ENCODE data around the gene TEK. TPM values are rescaled to one million over a fixed set of nuclear protein-coding genes. Genes with fewer than 3 reads are reported as not detected.
"Not testable (repeated sequence)": the region's sequence is repeated elsewhere in the genome, so short reads cannot be mapped to it uniquely, and the experiment has no call there.

TEK gene
- total RNA-seq, 2 donors from 2014 or later: 2.4 to 4.9 TPM

DNA sequence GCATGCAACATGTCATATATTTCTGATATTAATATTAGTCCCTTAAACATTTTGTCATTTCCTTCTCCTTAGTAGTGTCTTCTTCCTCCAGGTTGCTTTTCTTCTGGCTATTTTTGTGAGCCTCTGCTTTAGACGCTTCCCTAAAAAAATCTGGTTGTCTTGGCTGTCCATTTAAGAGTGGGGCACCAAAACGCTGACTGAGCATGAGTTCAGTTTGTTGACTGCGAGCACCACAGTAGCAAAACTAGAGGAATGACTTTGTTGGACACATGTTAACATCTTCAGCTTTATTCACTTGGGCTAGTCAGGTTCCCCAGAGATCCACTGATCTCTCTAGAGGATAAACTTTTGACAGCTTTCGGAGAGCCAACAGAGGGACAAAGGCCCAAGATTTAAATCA, 19.3 kb upstream of the TEK start:
- 89 to 90% methylated on average over 3 to 4 of the region's 4 CpGs for WGBS, 2 experiments (ENCODE audit: insufficient coverage in 1 of 2, insufficient read length in 1 of 2)
- Mint-ChIP-seq H3K4me1 (peaks cover 5% of the 10 kb centered on the region), H3K36me3 (ENCODE audit: low read depth) (no peaks in the 10 kb centered on the region), H3K9me3 (peaks cover 14% of the 10 kb centered on the region), H3K27ac (no peak overlapping the region), H3K4me3 (no peak overlapping the region), H3K27me3 (ENCODE audit: insufficient read depth) (no peaks in the 10 kb centered on the region)
- Histone ChIP-seq H3K27ac (ENCODE audit: low read depth, low read length) (no peak overlapping the region), H3K9ac (ENCODE audit: extremely low read depth, low read length, poor library complexity, severe bottlenecking) (no peak overlapping the region), H3K9me3 (ENCODE audit: control insufficient read depth, low read length) (no peaks in the 10 kb centered on the region), H3K4me1 (ENCODE audit: control insufficient read depth, insufficient read depth, low read length) (no peaks in the 10 kb centered on the region), H3K27me3 (ENCODE audit: control insufficient read depth, insufficient read depth, low read length, poor library complexity, severe bottlenecking) (no peaks in the 10 kb centered on the region), H3K36me3 (ENCODE audit: control insufficient read depth, insufficient read depth, low read length) (no peaks in the 10 kb centered on the region), H3K4me3 (ENCODE audit: low read length) (no peak overlapping the region)
- no peak for DNase-seq
- TF ChIP-seq, protein P1, sequence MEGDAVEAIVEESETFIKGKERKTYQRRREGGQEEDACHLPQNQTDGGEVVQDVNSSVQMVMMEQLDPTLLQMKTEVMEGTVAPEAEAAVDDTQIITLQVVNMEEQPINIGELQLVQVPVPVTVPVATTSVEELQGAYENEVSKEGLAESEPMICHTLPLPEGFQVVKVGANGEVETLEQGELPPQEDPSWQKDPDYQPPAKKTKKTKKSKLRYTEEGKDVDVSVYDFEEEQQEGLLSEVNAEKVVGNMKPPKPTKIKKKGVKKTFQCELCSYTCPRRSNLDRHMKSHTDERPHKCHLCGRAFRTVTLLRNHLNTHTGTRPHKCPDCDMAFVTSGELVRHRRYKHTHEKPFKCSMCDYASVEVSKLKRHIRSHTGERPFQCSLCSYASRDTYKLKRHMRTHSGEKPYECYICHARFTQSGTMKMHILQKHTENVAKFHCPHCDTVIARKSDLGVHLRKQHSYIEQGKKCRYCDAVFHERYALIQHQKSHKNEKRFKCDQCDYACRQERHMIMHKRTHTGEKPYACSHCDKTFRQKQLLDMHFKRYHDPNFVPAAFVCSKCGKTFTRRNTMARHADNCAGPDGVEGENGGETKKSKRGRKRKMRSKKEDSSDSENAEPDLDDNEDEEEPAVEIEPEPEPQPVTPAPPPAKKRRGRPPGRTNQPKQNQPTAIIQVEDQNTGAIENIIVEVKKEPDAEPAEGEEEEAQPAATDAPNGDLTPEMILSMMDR (conservative IDR thresholded peaks at IDR 0.05): no peak

DNA sequence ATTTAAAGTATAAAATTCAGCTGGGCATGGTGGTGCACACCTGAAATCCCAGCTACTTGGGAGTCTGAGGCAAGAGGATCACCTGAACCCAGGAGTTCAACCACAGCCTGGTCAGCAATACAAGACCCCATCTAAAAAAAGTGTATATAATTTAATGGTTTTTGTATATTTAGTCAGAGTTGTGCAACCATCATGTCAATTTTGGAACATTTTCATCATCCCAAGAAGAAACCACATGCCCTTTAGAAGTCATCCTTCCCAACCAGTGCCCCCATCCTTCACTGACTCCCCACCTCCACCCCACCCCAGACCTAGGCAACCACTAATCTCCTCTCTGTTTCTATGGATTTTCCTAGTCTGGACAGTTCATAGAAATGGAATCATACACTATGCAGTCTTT, 18.8 kb upstream of the TEK start:
- H3K9me3 Mint-ChIP-seq: peaks cover 14% of the 10 kb centered on the region

DNA sequence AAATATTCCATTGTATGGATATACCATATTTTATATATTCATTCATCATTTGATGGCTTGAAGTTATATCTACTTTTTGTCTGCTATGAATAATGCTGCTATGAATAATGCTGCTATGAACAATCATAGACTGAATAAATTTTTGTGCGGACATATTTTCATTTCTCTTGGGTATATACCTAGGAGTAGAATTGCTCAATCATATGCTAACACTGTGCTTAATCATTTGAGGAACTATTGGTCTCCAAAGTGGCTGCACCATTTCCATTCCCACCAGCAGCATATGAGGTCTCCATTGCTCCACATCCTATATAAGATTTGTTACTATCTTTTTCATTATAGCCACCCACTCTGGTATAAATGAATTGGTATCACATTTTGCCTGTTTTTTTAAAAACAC, 18.3 kb upstream of the TEK start:
- no peaks in the 10 kb centered on the region for H3K36me3 Mint-ChIP-seq (ENCODE audit: low read depth)
- no peaks in the 10 kb centered on the region for H3K36me3 ChIP-seq (ENCODE audit: control insufficient read depth, insufficient read depth, low read length)
- no peak overlapping the region for H3K4me3 Mint-ChIP-seq
- no peaks in the 10 kb centered on the region for H3K9me3 ChIP-seq (ENCODE audit: control insufficient read depth, low read length)
- H3K4me1 Mint-ChIP-seq: peaks cover 6% of the 10 kb centered on the region
- no peak overlapping the region for H3K9ac ChIP-seq (ENCODE audit: extremely low read depth, low read length, poor library complexity, severe bottlenecking)
- H3K4me3 ChIP-seq (ENCODE audit: low read length): no peak overlapping the region
- DNase-seq: no peak
- H3K27me3 ChIP-seq (ENCODE audit: control insufficient read depth, insufficient read depth, low read length, poor library complexity, severe bottlenecking): no peaks in the 10 kb centered on the region
- H3K27me3 Mint-ChIP-seq (ENCODE audit: insufficient read depth): no peaks in the 10 kb centered on the region
- WGBS, 2 experiments (ENCODE audit: insufficient coverage in 1 of 2, insufficient read length in 1 of 2): 95% methylated on average over 1 of the region's 1 CpG; no CpG with 5 or more reads in 1 of the 2 experiments
- H3K27ac Mint-ChIP-seq: no peak overlapping the region
- no peaks in the 10 kb centered on the region for H3K4me1 ChIP-seq (ENCODE audit: control insufficient read depth, insufficient read depth, low read length)
- TF ChIP-seq, protein P1 (conservative IDR thresholded peaks at IDR 0.05): no peak
- peaks cover 14% of the 10 kb centered on the region for H3K9me3 Mint-ChIP-seq
- H3K27ac ChIP-seq (ENCODE audit: low read depth, low read length): no peak overlapping the region

More for the DNA sequence above, 18.8 kb upstream of the TEK start:
- Mint-ChIP-seq H3K27me3 (ENCODE audit: insufficient read depth) (no peaks in the 10 kb centered on the region), H3K27ac (no peak overlapping the region), H3K4me1 (peaks cover 6% of the 10 kb centered on the region), H3K4me3 (no peak overlapping the region), H3K36me3 (ENCODE audit: low read depth) (no peaks in the 10 kb centered on the region)
- no peaks in the 10 kb centered on the region for H3K9me3 ChIP-seq (ENCODE audit: control insufficient read depth, low read length)
- H3K9ac ChIP-seq (ENCODE audit: extremely low read depth, low read length, poor library complexity, severe bottlenecking): no peak overlapping the region
- no peaks in the 10 kb centered on the region for H3K36me3 ChIP-seq (ENCODE audit: control insufficient read depth, insufficient read depth, low read length)
- TF ChIP-seq, protein P1 (conservative IDR thresholded peaks at IDR 0.05): no peak
- no peaks in the 10 kb centered on the region for H3K27me3 ChIP-seq (ENCODE audit: control insufficient read depth, insufficient read depth, low read length, poor library complexity, severe bottlenecking)
- DNase-seq: no peak
- no peaks in the 10 kb centered on the region for H3K4me1 ChIP-seq (ENCODE audit: control insufficient read depth, insufficient read depth, low read length)
- no peak overlapping the region for H3K4me3 ChIP-seq (ENCODE audit: low read length)
- H3K27ac ChIP-seq (ENCODE audit: low read depth, low read length): no peak overlapping the region

DNA sequence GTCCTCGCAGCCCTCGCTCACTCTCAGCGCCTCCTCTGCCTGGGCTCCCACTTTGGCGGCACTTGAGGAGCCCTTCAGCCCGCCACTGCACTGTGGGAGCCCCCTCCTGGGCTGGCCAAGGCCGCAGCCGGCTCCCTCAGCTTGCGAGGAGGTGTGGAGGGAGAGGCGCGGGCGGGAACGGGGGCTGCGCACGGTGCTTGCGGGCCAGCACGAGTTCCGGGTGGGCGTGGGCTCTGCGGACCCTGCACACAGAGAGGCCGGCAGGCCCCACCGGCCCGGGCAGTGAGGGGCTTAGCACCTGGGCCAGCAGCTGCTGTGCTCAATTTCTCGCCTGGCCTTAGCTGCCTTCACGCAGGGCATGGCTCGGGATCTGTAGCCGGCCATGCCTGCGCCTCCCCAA, 16.5 kb upstream of the TEK start:
- H3K4me3 ChIP-seq (ENCODE audit: low read length); H3K27me3 Mint-ChIP-seq (ENCODE audit: insufficient read depth); H3K4me1 ChIP-seq (ENCODE audit: control insufficient read depth, insufficient read depth, low read length); H3K27ac ChIP-seq (ENCODE audit: low read depth, low read length); H3K4me1 Mint-ChIP-seq; DNase-seq; H3K27me3 ChIP-seq (ENCODE audit: control insufficient read depth, insufficient read depth, low read length, poor library complexity, severe bottlenecking); H3K4me3 Mint-ChIP-seq; H3K36me3 Mint-ChIP-seq (ENCODE audit: low read depth); H3K36me3 ChIP-seq (ENCODE audit: control insufficient read depth, insufficient read depth, low read length); H3K9ac ChIP-seq (ENCODE audit: extremely low read depth, low read length, poor library complexity, severe bottlenecking); H3K9me3 ChIP-seq (ENCODE audit: control insufficient read depth, low read length); H3K27ac Mint-ChIP-seq: not testable (repeated sequence)
- WGBS, 2 experiments (ENCODE audit: insufficient coverage in 1 of 2, insufficient read length in 1 of 2): 88 to 93% methylated on average over 11 to 27 of the region's 27 CpGs
- H3K9me3 Mint-ChIP-seq: peaks cover 14% of the 10 kb centered on the region

DNA sequence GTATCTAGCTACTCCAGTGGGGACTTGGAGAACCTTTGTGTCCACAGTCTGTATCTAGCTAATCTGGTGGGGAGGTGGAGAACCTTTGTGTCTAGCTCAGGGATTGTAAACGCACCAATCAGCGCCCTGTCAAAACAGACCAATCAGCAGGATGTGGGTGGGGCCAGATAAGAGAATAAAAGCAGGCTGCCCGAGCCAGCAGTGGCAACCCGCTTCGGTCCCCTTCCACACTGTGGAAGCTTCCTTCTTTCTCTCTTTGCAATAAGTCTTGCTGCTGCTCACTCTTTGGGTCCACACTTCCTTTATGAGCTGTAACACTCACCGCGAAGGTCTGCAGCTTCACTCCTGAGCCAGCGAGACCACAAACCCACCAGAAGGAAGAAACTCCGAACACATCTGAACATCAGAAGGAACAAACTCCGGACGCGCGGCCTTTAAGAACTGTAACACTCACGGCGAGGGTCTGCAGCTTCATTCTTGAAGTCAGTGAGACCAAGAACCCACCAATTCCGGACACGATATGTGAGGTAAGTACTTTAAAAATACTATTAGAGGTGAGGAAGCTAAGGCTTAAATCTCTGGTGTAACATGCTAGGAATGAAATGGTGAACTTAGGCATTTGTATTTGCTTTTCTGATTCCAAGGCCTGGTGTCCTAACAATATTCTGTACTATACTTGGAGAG, 15.5 kb upstream of the TEK start:
- H3K4me1 Mint-ChIP-seq; H3K4me3 ChIP-seq (ENCODE audit: low read length); H3K36me3 Mint-ChIP-seq (ENCODE audit: low read depth); H3K36me3 ChIP-seq (ENCODE audit: control insufficient read depth, insufficient read depth, low read length); H3K27ac ChIP-seq (ENCODE audit: low read depth, low read length); H3K4me3 Mint-ChIP-seq; H3K4me1 ChIP-seq (ENCODE audit: control insufficient read depth, insufficient read depth, low read length); H3K27me3 Mint-ChIP-seq (ENCODE audit: insufficient read depth); H3K9ac ChIP-seq (ENCODE audit: extremely low read depth, low read length, poor library complexity, severe bottlenecking); H3K9me3 ChIP-seq (ENCODE audit: control insufficient read depth, low read length); H3K27ac Mint-ChIP-seq; H3K27me3 ChIP-seq (ENCODE audit: control insufficient read depth, insufficient read depth, low read length, poor library complexity, severe bottlenecking); DNase-seq: not testable (repeated sequence)
- WGBS, 2 experiments (ENCODE audit: insufficient coverage in 1 of 2, insufficient read length in 1 of 2): 92 to 97% methylated on average over 13 to 17 of the region's 17 CpGs
- H3K9me3 Mint-ChIP-seq: peaks cover 14% of the 10 kb centered on the region
